GM18873 (cell line): Measurements from ENCODE around the gene GNB3.

Source experiments
- ATAC-seq: cut with Tn5 transposase; IDR thresholded peaks from one replicate; pipeline ENCODE4 v1.9.1; 2021; ENCODE audit warnings: mild to moderate bottlenecking, moderate library complexity, moderate number of reproducible peaks; ENCODE audit not compliant: unreplicated experiment, low FRiP score

GNB3 gene

GRCh38 chr12:6823182-6824084 is 17.3 kb upstream of the GNB3 start:
- no peak for ATAC-seq

- no peak for ATAC-seq
Measured at GRCh38 chr12:6824085-6824775, 16.5 kb upstream of the GNB3 start.

- no peak for ATAC-seq
Measured at GRCh38 chr12:6824901-6825381, 15.8 kb upstream of the GNB3 start.

- no peak for ATAC-seq
Measured at GRCh38 chr12:6825398-6826124, 15.2 kb upstream of the GNB3 start.

GRCh38 chr12:6826125-6826733 is 14.5 kb upstream of the GNB3 start:
- ATAC-seq: no peak

- no peak for ATAC-seq
Measured at GRCh38 chr12:6826734-6827436, 13.8 kb upstream of the GNB3 start.

- ATAC-seq: no peak
Measured at GRCh38 chr12:6827437-6827911, 13.3 kb upstream of the GNB3 start.

- no peak for ATAC-seq
Measured at GRCh38 chr12:6827982-6828780, 12.5 kb upstream of the GNB3 start, which contains the start of gene P3H3. Gene P3H3 (plus strand): TSS chr12:6828407. CDS start chr12:6828441, 34 bp downstream.

GRCh38 chr12:6828781-6829535 is 11.8 kb upstream of the GNB3 start:
- ATAC-seq: no peak

GRCh38 chr12:6829536-6830220 is 11.0 kb upstream of the GNB3 start:
- no peak for ATAC-seq

GRCh38 chr12:6830286-6830890 is 10.3 kb upstream of the GNB3 start:
- ATAC-seq: no peak

GRCh38 chr12:6830999-6831398 is 9.7 kb upstream of the GNB3 start:
- ATAC-seq: no peak

- no peak for ATAC-seq
Measured at GRCh38 chr12:6831450-6831995, 9.2 kb upstream of the GNB3 start.

GRCh38 chr12:6832125-6832524 is 8.6 kb upstream of the GNB3 start:
- no peak for ATAC-seq

- no peak for ATAC-seq
Measured at GRCh38 chr12:6833189-6833890, 7.4 kb upstream of the GNB3 start.

GRCh38 chr12:6834254-6834653 is 6.5 kb upstream of the GNB3 start:
- no peak for ATAC-seq
